NCI-H2196 (cell line): ENCODE results near the gene PFKFB2.

Source experiments
- DNase-seq: peaks from one replicate; lab custom pipeline; 2025; ENCODE audit not compliant: unreplicated experiment; lab: John Stamatoyannopoulos, UW

PFKFB2 gene

GRCh38 chr1:207021876-207022596 is 31.0 kb upstream of the PFKFB2 start:
- DNase-seq, result no peak

GRCh38 chr1:207022996-207023679 is 29.9 kb upstream of the PFKFB2 start:
- DNase-seq, result no peak

GRCh38 chr1:207024202-207025145 is 28.6 kb upstream of the PFKFB2 start:
- DNase-seq, result no peak

GRCh38 chr1:207025146-207025880 is 27.8 kb upstream of the PFKFB2 start:
- no peak for DNase-seq

GRCh38 chr1:207026104-207026534 is 27.0 kb upstream of the PFKFB2 start:
- no peak for DNase-seq

- no peak for DNase-seq
Measured at GRCh38 chr1:207027206-207027777, 25.8 kb upstream of the PFKFB2 start.

GRCh38 chr1:207027921-207028320 is 25.2 kb upstream of the PFKFB2 start:
- DNase-seq, result no peak

- no peak for DNase-seq
Measured at GRCh38 chr1:207028884-207029650, 24.0 kb upstream of the PFKFB2 start.

- no peak for DNase-seq
Measured at GRCh38 chr1:207029701-207030521, 23.2 kb upstream of the PFKFB2 start.

GRCh38 chr1:207030522-207031009 is 22.5 kb upstream of the PFKFB2 start:
- DNase-seq, result no peak

GRCh38 chr1:207031016-207031415 is 22.1 kb upstream of the PFKFB2 start:
- no peak for DNase-seq

GRCh38 chr1:207031632-207032264 is 21.3 kb upstream of the PFKFB2 start:
- no peak for DNase-seq

- DNase-seq, result peak; percentile 82
Measured at GRCh38 chr1:207032528-207033017, 20.5 kb upstream of the PFKFB2 start, which contains the start of gene C1orf116. C1orf116 (minus strand) TSS chr1:207032756; CDS start chr1:207027598, 5,158 bp downstream.

- no peak for DNase-seq
Measured at GRCh38 chr1:207033302-207033701, 19.8 kb upstream of the PFKFB2 start.

- no peak for DNase-seq
Measured at GRCh38 chr1:207034208-207034607, 18.9 kb upstream of the PFKFB2 start.

- DNase-seq, result no peak
Measured at GRCh38 chr1:207034998-207035397, 18.1 kb upstream of the PFKFB2 start.

- DNase-seq, result no peak
Measured at GRCh38 chr1:207035877-207036551, 17.1 kb upstream of the PFKFB2 start.
